Globus pallidus (tissue), 1 donor: Measurements from ENCODE around the gene LIMS2.
A peak's percentile ranks its signal among the peaks of the same experiment; 100 is the strongest.

ENCODE experiments used
- DNase-seq: peaks from one replicate; pipeline ENCODE4 v3.0.0-alpha.2; 2015; ENCODE audit warnings: low spot score

Gene LIMS2, protein sequence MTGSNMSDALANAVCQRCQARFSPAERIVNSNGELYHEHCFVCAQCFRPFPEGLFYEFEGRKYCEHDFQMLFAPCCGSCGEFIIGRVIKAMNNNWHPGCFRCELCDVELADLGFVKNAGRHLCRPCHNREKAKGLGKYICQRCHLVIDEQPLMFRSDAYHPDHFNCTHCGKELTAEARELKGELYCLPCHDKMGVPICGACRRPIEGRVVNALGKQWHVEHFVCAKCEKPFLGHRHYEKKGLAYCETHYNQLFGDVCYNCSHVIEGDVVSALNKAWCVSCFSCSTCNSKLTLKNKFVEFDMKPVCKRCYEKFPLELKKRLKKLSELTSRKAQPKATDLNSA

DNA sequence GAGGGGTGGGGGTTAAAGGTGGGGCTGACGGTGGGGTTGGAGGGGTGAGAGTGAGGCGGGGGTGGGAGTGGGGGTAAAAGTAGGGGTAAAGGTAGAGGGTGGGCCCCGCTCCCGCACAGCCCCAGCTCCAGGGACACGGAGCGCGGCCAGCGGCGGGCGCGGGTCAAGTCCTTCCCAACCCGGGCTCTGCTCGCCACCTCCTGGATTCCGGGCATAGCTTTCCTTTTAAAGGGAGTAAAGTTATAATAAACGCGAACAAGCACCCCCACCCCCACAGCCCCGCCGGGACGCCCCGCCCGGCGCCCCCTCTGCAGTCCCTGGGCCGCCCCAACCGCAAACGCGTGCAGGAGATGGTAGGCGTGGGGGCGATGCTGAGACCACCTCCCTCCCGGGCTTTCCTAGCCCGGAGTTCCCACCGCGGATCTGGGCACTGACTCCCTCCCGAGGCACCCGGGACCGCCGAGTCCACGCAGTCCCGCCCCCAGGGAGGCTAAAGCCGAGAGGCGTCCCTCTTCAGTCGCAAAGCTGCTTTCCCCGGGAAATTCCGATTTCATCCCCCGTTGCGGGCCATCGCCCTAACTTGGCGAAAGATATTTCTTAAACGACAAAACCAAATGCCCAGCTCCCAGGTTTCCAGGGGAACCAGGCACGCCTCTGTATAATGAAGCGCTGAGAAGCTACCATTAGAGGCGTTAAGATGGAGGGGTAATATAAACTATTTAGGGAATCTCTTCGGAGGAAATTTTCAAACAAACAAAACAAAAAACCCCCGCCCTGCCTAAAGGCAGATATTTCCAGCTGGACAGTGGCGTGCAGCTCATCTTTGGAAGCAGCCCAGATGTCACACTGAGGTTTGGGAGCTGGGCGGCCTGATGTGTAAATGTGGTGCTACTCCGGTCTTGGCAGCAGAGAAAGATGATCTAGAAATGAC lies at the start of gene LIMS2:
Gene LIMS2 (minus strand): TSS at position 200 of the 931 bp plus-strand sequence. CDS start 506 bp downstream, outside the sequence.
- DNase-seq, result no peak

- no peak for DNase-seq
These were observed 47.5 kb upstream of the LIMS2 start for GRCh38 chr2:127722807-127723206.

DNA sequence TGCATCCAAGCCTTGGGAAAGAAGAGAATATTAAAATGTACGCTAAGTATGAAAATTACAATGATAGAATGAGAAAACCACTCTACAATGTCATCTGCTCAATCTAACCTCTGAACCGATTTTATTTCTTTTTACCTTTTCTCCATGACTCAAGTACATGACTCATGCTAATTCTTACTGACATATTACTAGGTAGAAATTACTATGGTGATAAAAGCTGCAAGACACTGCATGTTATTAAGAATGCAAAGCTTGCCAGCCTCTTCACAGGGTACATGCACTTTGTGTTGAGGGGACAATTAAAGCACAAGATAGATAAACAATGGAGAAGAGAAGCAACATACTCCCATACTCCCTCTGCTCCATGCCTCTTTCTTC lies 46.6 kb upstream of the LIMS2 start:
- no peak for DNase-seq

GRCh38 chr2:127721311-127721977 lies 46.1 kb upstream of the LIMS2 start:
- no peak for DNase-seq

- no peak for DNase-seq
These were observed 44.2 kb upstream of the LIMS2 start for GRCh38 chr2:127719301-127720218.

- no peak for DNase-seq
These were observed 42.9 kb upstream of the LIMS2 start for GRCh38 chr2:127718271-127718670.

GRCh38 chr2:127715778-127716449 lies 40.6 kb upstream of the LIMS2 start:
- no peak for DNase-seq

GRCh38 chr2:127713562-127713961 lies 38.2 kb upstream of the LIMS2 start:
- no peak for DNase-seq

GRCh38 chr2:127712999-127713398 lies 37.7 kb upstream of the LIMS2 start:
- no peak for DNase-seq

GRCh38 chr2:127709336-127709735 lies 34.0 kb upstream of the LIMS2 start:
- DNase-seq, result no peak

DNA sequence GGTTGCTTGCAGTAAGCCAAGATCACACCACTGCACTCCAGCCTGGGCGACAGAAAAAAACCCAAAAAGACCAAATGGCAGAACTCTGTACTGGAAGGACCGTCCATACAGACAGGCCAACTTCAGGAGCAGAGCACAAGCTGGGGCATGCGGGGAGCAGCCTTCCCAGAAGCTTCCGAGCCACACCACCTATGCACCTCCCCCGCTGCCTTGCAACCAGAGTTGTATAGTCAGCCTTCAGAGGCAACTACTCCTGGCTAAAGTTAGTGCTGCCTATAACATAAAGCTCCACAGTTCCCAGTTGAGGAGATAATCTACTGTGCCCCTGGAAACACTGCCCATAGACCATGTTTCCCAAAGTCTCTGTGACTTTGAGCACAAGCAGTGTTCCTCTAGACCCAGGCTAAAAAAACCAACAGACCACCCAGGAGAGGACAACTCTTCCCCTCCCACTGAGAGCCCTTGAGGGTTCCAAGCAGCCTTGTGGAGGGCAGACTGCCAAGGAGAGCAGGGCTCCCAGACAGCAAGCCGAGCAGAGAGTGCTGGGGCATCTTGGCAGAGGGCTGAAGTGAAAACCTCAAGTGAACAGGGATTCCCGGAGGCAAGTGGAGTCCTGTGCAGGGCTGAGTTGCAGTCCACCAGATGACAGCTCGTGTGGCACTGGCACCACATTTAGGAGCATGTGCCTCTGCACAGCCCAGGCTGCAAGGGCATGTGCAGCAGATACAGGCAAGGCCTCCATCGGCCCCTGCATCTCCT lies 32.7 kb upstream of the LIMS2 start:
- peak; percentile 35 for DNase-seq

- no peak for DNase-seq
These were observed 31.1 kb upstream of the LIMS2 start for GRCh38 chr2:127706215-127706990.

GRCh38 chr2:127705391-127706065 lies 30.2 kb upstream of the LIMS2 start:
- DNase-seq, result no peak

DNA sequence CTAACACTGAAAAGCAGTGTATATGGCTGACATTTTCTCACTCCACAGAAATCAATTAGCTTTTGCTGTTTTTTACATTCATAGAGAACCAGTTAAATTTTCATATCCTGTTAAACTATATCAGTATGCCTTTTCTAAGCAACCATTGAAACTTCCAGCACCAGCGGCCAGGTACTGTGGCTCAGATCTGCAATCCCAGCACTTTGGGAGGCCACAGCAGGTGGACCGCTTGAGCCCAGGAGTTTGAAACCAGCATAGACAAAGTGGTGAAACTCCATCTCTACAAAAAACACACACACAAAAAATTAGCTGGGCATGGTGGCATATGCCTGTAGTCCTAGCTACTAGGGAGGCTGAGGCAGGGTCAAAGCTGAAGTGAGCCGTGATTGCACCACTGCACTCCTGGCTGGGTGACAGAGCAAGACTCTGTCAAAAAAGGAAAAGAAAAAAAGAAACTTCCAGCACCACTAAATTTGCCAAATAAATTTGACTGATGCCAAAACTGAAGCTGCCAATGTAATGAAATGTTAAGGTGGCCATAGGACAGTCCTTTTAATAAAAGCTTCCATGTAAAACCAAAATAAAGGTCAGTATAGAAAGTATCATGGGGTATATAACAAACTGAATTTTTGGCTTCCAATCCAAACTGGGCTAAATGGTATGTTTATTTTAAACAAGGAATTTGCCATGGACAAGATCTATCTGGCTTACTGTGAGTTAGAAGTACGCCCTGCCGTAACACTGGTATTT lies 29.5 kb upstream of the LIMS2 start:
- DNase-seq, result no peak

DNA sequence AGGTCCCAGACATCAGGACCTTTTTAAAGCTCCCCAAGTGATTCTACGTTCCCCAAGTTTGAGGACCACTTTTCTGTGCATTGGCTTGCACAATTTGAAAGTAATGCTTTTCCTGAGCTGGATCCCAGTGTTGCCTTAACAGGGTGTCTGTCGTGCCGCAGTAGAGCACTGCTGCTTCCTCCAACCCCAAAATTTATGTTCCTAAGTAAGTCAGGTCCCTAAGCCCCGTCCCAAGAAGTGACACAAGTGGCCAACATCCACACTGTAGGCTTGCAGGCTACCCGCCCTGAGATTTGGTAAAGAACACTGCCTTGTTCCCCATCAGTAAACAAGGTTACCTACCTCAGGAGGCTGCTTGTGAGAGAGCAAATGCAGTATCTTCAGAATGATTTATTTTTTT lies 28.0 kb upstream of the LIMS2 start:
- no peak for DNase-seq

GRCh38 chr2:127702395-127703009 lies 27.2 kb upstream of the LIMS2 start:
- DNase-seq, result no peak

GRCh38 chr2:127701651-127702394 lies 26.5 kb upstream of the LIMS2 start:
- peak; percentile 53 for DNase-seq
